ENCODE measurements around the gene CADM1. TPM values are rescaled to one million over a fixed set of nuclear protein-coding genes. Genes with fewer than 3 reads are reported as not detected.

CADM1 gene
- total and polyA plus RNA-seq, 10 donors = 1.4 to 18.8 (median 10.4) TPM

DNA sequence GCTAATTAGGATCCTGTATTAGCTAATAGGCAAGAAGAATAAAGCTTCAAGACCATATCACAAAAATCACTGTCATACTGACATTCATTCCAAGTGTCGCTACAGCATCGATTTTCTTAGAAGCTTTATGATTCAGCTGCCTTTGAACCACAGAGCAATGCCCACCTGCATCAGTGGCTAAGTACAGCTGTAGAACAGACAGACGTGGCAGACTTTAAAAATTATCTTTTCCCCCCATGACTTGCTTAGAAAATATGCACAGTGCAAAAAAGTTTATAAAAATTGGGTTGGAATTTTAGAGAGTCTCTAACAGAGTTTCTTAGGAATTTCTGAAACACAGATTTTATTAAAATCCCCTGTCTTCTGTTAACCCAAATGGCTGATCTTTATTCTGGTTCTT, 120.8 kb downstream of the CADM1 start:
- H3K9me3 ChIP-seq = no peaks in the 10 kb centered on the region
- H3K27me3 ChIP-seq (replicated peaks in 1 of 7) = no peaks in the 10 kb centered on the region
- H3K4me1 ChIP-seq = no peaks in the 10 kb centered on the region
- intact Hi-C loops (cut with DNase I; ENCODE audit: low total_unique reads) = no loop called here
- WGBS, 5 donors = 66 to 83% (median 79%) methylated on average over 3 of the region's 3 CpGs
- DNase-seq = no peak
- no peaks in the 10 kb centered on the region for H3K36me3 ChIP-seq
- H3K4me3 ChIP-seq = no peak overlapping the region
- TF ChIP-seq, protein P1, sequence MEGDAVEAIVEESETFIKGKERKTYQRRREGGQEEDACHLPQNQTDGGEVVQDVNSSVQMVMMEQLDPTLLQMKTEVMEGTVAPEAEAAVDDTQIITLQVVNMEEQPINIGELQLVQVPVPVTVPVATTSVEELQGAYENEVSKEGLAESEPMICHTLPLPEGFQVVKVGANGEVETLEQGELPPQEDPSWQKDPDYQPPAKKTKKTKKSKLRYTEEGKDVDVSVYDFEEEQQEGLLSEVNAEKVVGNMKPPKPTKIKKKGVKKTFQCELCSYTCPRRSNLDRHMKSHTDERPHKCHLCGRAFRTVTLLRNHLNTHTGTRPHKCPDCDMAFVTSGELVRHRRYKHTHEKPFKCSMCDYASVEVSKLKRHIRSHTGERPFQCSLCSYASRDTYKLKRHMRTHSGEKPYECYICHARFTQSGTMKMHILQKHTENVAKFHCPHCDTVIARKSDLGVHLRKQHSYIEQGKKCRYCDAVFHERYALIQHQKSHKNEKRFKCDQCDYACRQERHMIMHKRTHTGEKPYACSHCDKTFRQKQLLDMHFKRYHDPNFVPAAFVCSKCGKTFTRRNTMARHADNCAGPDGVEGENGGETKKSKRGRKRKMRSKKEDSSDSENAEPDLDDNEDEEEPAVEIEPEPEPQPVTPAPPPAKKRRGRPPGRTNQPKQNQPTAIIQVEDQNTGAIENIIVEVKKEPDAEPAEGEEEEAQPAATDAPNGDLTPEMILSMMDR (IDR thresholded peaks at IDR 0.05 in 8 of 11, conservative IDR thresholded peaks at IDR 0.05 in 3 of 11) = no peak
- no peak for TF ChIP-seq POLR2AphosphoS5 (IDR thresholded peaks at IDR 0.05)
- TF ChIP-seq POLR2A (IDR thresholded peaks at IDR 0.05) = no peak
- H3K27ac ChIP-seq = no peak overlapping the region

DNA sequence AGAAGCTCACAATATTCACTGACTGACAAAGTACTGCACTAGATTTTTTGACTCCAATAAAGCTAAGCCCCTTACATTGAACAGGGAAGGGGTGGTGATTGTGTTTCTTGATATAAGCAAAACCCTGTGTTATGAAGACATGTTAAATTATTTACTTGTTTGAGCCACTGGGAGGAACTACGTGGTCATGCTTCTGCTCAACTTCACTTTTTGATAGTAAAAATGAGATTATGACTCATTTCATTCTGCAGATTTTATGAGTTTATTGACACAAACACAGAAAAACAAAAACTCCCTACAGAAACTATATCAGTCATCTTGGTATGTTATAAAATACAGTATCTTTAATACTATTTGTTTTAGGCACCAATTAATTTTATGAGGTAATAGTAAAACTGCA, 124.7 kb downstream of the CADM1 start:
- 32 to 56% (median 43%) methylated on average over 1 of the region's 1 CpG for WGBS, 5 donors
- no peaks in the 10 kb centered on the region for H3K4me1 ChIP-seq
- intact Hi-C loops (cut with DNase I; ENCODE audit: low total_unique reads) = no loop called here
- H3K27me3 ChIP-seq (replicated peaks in 1 of 7) = no peaks in the 10 kb centered on the region
- no peak for DNase-seq
- H3K4me3 ChIP-seq = no peak overlapping the region
- no peaks in the 10 kb centered on the region for H3K9me3 ChIP-seq
- no peak overlapping the region for H3K27ac ChIP-seq
- H3K36me3 ChIP-seq = no peaks in the 10 kb centered on the region
- TF ChIP-seq, protein P1 (IDR thresholded peaks at IDR 0.05 in 8 of 11, conservative IDR thresholded peaks at IDR 0.05 in 3 of 11) = no peak
- TF ChIP-seq POLR2AphosphoS5 (IDR thresholded peaks at IDR 0.05) = no peak
- no peak for TF ChIP-seq POLR2A (IDR thresholded peaks at IDR 0.05)

GRCh38 chr11:115378557-115378956, 125.7 kb downstream of the CADM1 start:
- H3K9me3 ChIP-seq = no peaks in the 10 kb centered on the region
- no peak for DNase-seq
- H3K27me3 ChIP-seq (replicated peaks in 1 of 7) = no peaks in the 10 kb centered on the region
- H3K4me3 ChIP-seq = no peak overlapping the region
- no peaks in the 10 kb centered on the region for H3K4me1 ChIP-seq
- TF ChIP-seq, protein P1 (IDR thresholded peaks at IDR 0.05 in 8 of 11, conservative IDR thresholded peaks at IDR 0.05 in 3 of 11) = no peak
- TF ChIP-seq POLR2A (IDR thresholded peaks at IDR 0.05) = no peak
- no peaks in the 10 kb centered on the region for H3K36me3 ChIP-seq
- intact Hi-C loops (cut with DNase I; ENCODE audit: low total_unique reads) = no loop called here
- no peak overlapping the region for H3K27ac ChIP-seq
- 79 to 88% (median 81%) methylated on average over 4 of the region's 4 CpGs for WGBS, 5 donors

DNA sequence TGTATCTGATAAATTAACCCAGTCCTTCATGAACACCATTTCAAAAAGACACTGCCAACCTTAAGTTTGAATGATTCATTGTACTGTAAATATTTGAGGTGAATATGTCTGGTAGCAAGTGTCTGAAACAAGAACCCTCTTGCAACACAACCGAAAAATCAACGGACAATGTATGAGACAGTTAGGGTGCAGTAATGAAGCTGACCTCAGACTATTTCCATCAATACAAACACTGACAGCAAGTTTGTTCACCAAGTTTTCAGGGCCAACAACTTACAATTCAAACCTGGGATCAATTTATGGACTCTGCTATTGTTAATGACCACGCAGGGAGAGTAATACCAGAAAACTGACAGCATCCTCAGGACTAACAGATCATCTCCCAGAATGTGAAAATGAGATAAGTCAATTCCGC, 126.3 kb downstream of the CADM1 start:
- TF ChIP-seq, protein P1 (IDR thresholded peaks at IDR 0.05 in 8 of 11, conservative IDR thresholded peaks at IDR 0.05 in 3 of 11) = no peak
- TF ChIP-seq POLR2AphosphoS5 (IDR thresholded peaks at IDR 0.05) (no peak), POLR2A (IDR thresholded peaks at IDR 0.05) (no peak)
- H3K27me3 ChIP-seq (replicated peaks in 1 of 7) = no peaks in the 10 kb centered on the region
- no peak overlapping the region for H3K27ac ChIP-seq
- no peaks in the 10 kb centered on the region for H3K9me3 ChIP-seq
- no peaks in the 10 kb centered on the region for H3K36me3 ChIP-seq
- intact Hi-C loops (cut with DNase I; ENCODE audit: low total_unique reads) = no loop called here
- H3K4me1 ChIP-seq = no peaks in the 10 kb centered on the region
- H3K4me3 ChIP-seq = no peak overlapping the region
- 86 to 92% (median 91%) methylated on average over 4 of the region's 4 CpGs for WGBS, 5 donors
- no peak for DNase-seq
